DMS153 (cell line): ENCODE measurements around the gene RPTOR.

Experiments used
- DNase-seq: peaks from one replicate; lab custom pipeline; 2025; lab: John Stamatoyannopoulos, UW

Gene RPTOR

GRCh38 chr17:80980397-80981061 is 435.9 kb downstream of the RPTOR start:
- DNase-seq, result no peak

- DNase-seq, result no peak
Observed at GRCh38 chr17:80981062-80981902, 436.6 kb downstream of the RPTOR start.

GRCh38 chr17:80981929-80982425 is 437.3 kb downstream of the RPTOR start:
- DNase-seq, result no peak

- DNase-seq, result no peak
Observed at GRCh38 chr17:80982426-80982974, 437.9 kb downstream of the RPTOR start.

- no peak for DNase-seq
Observed at GRCh38 chr17:80983545-80983944, 438.9 kb downstream of the RPTOR start.

- DNase-seq, result no peak
Observed at GRCh38 chr17:80984749-80985148, 440.1 kb downstream of the RPTOR start.

GRCh38 chr17:80986046-80986445 is 441.4 kb downstream of the RPTOR start:
- DNase-seq, result no peak

- DNase-seq, result no peak
Observed at GRCh38 chr17:80986816-80987475, 442.3 kb downstream of the RPTOR start.

- DNase-seq, result no peak
Observed at GRCh38 chr17:80987941-80988461, 443.4 kb downstream of the RPTOR start.

- no peak for DNase-seq
Observed at GRCh38 chr17:80989586-80989913, 444.9 kb downstream of the RPTOR start.

- DNase-seq, result no peak
Observed at GRCh38 chr17:80990921-80991644, 446.4 kb downstream of the RPTOR start.

GRCh38 chr17:80991645-80992076 is 447.0 kb downstream of the RPTOR start, which contains the start of gene CHMP6:
CHMP6 (plus strand) TSS chr17:80991841; CDS start chr17:80991919, 78 bp downstream.
- peak; percentile 34 for DNase-seq

- no peak for DNase-seq
Observed at GRCh38 chr17:80992077-80992947, 447.7 kb downstream of the RPTOR start.

- DNase-seq, result no peak
Observed at GRCh38 chr17:80992948-80993624, 448.4 kb downstream of the RPTOR start.

- DNase-seq, result no peak
Observed at GRCh38 chr17:80995131-80995530, 450.5 kb downstream of the RPTOR start.

GRCh38 chr17:80996422-80997305 is 452.0 kb downstream of the RPTOR start:
- no peak for DNase-seq

- no peak for DNase-seq
Observed at GRCh38 chr17:80997424-80998117, 452.9 kb downstream of the RPTOR start.

- no peak for DNase-seq
Observed at GRCh38 chr17:80998118-80998747, 453.6 kb downstream of the RPTOR start.
